NCI-H2081 treated with DMSO at 0.1 percent for 48 hours (cell line): ENCODE data around the gene DHRS11.
"Not testable (repeated sequence)": the region's sequence is repeated elsewhere in the genome, so short reads cannot be mapped to it uniquely, and the experiment has no call there.

Experiments used
- DNase-seq: peaks from one replicate; lab custom pipeline; 2025; lab: John Stamatoyannopoulos, UW

The DHRS11 gene

DNA sequence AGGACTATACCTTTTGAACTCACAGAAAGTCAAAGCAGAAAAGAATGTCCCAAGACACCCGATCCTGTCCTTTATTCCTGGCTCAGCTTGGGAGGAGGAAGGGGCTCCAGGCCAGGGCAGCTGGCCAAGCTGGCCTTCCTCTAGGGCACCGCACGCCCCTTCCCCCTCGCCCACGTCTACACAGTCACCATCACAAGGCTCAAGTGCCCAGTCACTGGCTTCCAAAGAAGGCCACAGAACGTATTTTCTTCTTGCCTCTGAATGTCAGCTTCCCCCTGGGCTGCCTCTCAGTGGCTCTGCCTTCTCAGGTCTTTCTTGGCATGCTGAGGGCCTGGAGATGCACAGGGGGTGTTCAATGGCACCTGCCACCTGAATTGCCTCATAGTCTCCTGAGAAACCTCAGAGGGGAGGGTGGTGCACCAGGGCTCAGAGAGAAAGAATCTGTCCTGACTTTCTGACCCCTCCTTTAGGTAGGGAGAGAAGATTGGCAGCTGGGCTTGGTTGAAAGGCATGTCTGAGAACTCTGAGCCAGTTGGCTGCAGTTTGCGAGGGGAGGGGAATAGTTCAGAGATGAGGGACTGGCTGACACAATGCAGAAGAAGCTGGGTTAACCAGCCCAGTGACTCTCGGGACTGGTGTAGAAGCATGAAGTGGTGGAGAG lies 2.1 kb downstream of the DHRS11 start:
- no peak for DNase-seq

DNA sequence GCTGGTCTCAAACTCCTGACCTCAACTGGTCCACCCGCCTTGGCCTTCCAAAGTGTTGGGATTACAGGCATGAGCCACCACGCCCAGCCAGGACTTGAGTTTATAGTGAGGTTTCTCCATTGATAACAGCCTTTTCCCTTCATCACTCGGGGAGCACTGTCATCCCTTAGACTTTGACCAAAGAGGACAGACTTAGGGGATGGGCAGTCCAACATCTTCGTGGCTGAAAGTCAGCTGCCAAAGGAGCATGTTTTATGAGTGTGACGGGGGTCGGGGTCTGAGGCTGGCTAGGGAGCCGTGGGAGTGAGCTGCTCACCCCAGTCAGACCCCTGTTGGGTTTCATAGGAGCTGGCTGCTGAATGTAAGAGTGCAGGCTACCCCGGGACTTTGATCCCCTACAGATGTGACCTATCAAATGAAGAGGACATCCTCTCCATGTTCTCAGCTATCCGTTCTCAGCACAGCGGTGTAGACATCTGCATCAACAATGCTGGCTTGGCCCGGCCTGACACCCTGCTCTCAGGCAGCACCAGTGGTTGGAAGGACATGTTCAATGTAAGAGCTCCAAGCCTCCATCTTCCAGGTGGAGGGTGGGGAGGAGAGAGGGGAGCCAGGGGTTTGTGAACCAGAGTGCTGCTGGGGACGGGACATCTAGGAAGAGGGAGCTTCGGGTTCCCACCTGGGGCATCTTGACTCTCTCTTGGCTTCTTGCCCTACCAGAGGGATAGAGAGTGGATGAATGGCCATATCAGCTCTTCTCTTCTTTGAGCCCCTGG lies 3.1 kb downstream of the DHRS11 start:
- no peak for DNase-seq

GRCh38 chr17:36597226-36597625 lies 5.5 kb downstream of the DHRS11 start:
- no peak for DNase-seq

DNA sequence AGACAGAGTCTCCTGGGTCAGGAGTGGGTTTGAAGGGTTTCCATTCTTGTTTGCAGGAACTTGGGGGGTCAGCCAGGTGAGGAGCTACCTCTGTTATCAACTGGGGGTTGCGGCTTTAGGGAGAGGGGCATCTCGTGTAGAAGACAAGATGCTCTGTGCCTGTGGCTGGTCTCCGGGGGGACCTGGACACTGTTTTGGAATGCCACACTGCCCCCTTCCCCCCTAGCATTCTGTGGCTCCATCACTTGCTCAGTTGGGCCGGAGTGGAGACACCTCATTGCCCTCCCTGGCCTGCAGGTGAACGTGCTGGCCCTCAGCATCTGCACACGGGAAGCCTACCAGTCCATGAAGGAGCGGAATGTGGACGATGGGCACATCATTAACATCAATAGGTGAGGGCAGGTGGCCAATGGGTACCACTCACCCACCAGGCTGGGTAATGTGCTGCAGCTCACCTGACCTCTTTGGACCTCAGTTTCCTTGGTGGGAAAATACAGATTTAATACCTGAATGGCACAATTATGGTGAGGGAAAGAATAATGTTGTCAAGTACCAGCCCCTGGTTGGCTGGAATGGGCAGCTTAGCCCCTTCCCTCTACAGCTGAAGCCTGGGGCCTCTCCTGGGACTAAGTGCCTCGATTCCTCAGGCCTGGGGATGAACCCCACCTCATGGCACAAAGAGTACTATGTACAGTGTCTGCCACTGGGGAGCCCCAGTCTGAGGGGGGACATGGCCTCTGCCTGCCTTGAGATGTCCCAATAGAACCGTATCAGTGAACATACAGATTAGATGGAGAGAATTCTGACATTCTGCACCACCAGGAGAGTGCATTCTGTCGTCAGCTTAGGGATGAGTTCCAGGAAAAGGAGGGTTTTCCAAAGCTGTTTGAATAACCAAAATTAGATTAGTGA lies 6.4 kb downstream of the DHRS11 start:
- DNase-seq = no peak

GRCh38 chr17:36598951-36599401 lies 7.3 kb downstream of the DHRS11 start:
- DNase-seq = no peak

GRCh38 chr17:36599546-36600250 lies 8.0 kb downstream of the DHRS11 start:
- DNase-seq = no peak

DNA sequence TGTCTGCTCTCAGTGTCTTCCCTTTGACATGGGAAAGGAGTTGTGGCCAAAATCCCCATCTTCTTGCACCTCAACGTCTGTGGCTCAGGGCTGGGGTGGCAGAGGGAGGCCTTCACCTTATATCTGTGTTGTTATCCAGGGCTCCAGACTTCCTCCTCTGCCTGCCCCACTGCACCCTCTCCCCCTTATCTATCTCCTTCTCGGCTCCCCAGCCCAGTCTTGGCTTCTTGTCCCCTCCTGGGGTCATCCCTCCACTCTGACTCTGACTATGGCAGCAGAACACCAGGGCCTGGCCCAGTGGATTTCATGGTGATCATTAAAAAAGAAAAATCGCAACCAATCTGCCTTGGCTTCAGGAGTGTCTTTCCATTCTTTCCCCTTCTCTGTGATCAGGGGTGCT lies 8.8 kb downstream of the DHRS11 start:
- no peak for DNase-seq

- no peak for DNase-seq
Measured at GRCh38 chr17:36600936-36601302, 9.2 kb downstream of the DHRS11 start.

- peak; percentile 60 for DNase-seq
Measured at GRCh38 chr17:36601303-36602029, 9.8 kb downstream of the DHRS11 start, which contains the start of gene MRM1. Gene MRM1, plus strand, starts transcription at chr17:36601583. Its CDS starts 228 bp downstream, at chr17:36601811.

- no peak for DNase-seq
Measured at GRCh38 chr17:36602030-36602748, 10.5 kb downstream of the DHRS11 start.

DNA sequence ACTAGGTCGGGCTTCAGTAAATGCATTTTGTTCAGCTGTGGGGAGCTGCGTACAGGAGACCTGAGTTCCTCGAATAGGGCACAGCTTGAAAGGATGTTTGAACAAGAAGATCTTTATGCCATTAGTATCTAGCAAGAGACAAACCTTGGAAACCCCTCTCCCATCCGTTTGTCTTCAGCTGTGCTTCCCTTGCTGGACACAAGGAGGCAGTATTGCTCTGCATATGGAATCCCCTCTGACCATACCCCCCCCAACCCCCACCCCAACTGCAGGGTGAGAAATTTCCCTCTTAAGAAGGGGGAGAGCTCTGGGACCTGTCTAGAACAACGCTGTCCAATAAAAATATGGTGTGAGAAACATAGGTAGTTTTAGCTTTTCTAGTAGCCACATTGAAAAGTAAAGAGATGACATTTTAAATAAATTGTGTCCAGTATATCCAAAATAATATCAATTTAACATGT lies 11.3 kb downstream of the DHRS11 start:
- no peak for DNase-seq

DNA sequence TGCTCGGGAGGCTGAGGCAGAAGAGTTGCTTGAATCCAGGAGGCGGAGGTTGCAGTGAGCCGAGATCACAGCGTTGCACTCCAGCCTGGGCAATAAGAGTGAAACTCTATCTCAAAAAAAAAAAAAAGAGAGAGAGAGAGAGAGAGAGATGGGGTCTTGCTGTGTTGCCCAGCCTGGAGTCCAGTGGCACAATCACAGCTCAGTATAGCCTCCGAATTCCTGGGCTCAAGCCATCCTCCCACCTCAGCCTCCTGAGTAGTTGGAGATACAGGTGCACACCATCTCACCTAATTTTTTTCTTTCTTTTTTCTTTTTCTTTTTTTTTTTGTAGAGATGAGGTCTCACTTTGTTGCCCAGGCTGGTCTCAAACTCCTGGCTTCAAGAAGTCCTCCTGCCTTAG lies 13.3 kb downstream of the DHRS11 start:
- not testable (repeated sequence) for DNase-seq

GRCh38 chr17:36608280-36608679 lies 16.6 kb downstream of the DHRS11 start:
- no peak for DNase-seq

DNA sequence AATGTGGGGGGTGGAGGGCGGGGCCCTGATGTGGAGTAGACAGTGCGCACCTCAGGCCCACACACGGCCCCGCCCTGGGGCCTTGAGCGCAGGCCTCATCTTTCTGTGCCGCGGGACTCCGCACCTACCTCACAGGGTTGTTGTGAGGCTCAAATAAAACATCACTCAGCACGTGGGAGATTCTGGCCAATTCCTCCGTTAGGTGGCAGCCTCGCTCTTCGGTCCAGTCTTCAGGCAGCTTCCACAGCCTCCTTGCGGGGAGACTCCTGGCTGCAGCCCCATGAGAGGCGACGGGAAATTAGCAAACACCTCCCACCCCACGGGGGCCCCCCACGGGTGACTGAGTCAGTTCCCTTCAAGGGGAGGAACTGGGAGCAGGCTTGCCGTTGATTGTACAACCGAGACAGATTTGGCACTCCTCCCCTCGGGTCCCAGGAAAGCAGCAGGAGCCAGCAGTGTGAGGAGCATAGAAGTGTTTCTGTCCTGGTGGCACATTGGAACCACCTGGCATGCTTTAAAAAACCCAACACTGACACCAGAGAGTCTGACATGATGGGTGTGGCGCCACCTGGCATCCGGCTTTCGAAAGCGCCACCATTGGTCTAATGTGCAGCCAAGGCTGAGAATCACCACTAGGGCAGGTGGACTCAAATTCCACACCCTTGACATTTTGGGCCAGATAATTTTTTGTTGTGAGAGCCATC lies 17.3 kb downstream of the DHRS11 start:
- peak; percentile 59 for DNase-seq

GRCh38 chr17:36609498-36609862 lies 17.8 kb downstream of the DHRS11 start:
- DNase-seq = no peak

- no peak for DNase-seq
Measured at GRCh38 chr17:36610474-36610873, 18.8 kb downstream of the DHRS11 start.

GRCh38 chr17:36611345-36612072 lies 19.8 kb downstream of the DHRS11 start:
- DNase-seq = no peak

DNA sequence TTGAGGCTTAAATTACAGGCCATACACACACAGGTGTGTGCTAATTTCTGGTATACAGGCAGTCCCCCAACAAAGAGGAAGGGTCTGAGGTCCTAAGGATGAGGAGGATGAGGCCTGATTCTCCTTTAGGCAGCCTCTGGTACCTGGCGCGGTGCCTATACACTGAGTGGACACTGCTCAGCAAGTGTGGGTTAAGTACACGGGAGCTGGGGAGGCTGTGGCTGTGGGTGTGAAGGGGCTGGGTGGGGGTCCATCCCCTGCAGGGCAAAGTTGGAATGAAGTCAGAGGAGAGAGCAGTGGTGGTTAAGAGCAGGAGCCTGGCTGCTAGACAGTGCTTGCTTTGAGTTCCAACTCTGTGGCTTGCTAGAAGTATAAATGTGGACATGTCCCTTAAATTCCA lies 20.6 kb downstream of the DHRS11 start:
- no peak for DNase-seq

- DNase-seq = no peak
Measured at GRCh38 chr17:36613155-36613554, 21.5 kb downstream of the DHRS11 start.
